OCI-LY7 (cell line): ENCODE measurements around the gene MYH6.

Source experiments
- CTCF ChIP-seq: fragments of 200-600 bp; sonication (generic); conservative IDR thresholded peaks from 2 replicates; pipeline ENCODE4 v1.5.1; 2014; ENCODE audit warnings: mild to moderate bottlenecking, antibody characterized with exemption, low read length, moderate library complexity, mixed read lengths
- EZH2phosphoT487 ChIP-seq: fragments of 200-600 bp; sonication (generic); IDR thresholded peaks from 2 replicates; pipeline ENCODE4 v1.6.1; 2018; ENCODE audit warnings: low read depth, borderline replicate concordance, mild to moderate bottlenecking, mixed run types, antibody characterized with exemption, low read length, moderate library complexity, mixed read lengths

GRCh38 chr14:23432946-23433345, 24.9 kb upstream of the MYH6 start:
- TF ChIP-seq CTCF, result no peak
- no peak for TF ChIP-seq EZH2phosphoT487
